Prostate gland (tissue), 2 donors: ENCODE measurements around the gene ZFYVE27.

ENCODE experiments used
- POLR2A ChIP-seq: fragments of 450-650 bp; IDR thresholded peaks from one replicate; pipeline ENCODE4 v1.6.1; 2016; ENCODE audit warnings: antibody characterized with exemption, mild to moderate bottlenecking
- TF ChIP-seq, protein P1 (sequence below), 4 experiments: fragments of 200-600 bp in 2 of 4; fragments of 450-650 bp in 2 of 4; sonication (generic) in 2 of 4; IDR thresholded peaks; 1 replicate in 3 of 4; 2 replicates in 1 of 4; pipeline ENCODE4 v1.5.1; 2016 to 2019; ENCODE audit warnings: antibody characterized with exemption in 4 of 4, mild to moderate bottlenecking in 2 of 4, moderate library complexity in 2 of 4

DNA sequence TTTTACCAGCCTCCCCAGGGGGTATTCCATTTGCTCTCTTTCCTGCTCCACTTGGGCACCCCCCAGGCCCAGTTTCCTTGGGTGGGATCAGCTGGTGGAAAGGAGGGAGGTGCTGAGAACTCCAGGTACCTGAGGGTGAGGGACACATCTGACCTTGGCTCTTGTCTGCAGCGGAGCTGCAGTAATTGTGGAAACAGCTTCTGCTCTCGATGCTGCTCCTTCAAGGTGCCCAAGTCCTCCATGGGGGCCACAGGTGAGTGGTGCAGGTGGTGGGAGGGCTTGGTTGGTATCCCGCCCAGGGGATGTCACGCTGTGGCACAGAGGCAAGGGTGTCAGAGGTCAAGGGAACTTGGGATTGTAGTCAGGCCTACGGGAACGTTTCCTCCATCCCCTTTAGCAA, 20.5 kb downstream of the ZFYVE27 start:
- TF ChIP-seq POLR2A, result no peak
- TF ChIP-seq, protein P1, sequence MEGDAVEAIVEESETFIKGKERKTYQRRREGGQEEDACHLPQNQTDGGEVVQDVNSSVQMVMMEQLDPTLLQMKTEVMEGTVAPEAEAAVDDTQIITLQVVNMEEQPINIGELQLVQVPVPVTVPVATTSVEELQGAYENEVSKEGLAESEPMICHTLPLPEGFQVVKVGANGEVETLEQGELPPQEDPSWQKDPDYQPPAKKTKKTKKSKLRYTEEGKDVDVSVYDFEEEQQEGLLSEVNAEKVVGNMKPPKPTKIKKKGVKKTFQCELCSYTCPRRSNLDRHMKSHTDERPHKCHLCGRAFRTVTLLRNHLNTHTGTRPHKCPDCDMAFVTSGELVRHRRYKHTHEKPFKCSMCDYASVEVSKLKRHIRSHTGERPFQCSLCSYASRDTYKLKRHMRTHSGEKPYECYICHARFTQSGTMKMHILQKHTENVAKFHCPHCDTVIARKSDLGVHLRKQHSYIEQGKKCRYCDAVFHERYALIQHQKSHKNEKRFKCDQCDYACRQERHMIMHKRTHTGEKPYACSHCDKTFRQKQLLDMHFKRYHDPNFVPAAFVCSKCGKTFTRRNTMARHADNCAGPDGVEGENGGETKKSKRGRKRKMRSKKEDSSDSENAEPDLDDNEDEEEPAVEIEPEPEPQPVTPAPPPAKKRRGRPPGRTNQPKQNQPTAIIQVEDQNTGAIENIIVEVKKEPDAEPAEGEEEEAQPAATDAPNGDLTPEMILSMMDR (IDR thresholded peaks at IDR 0.05), result no peak
